HS-5 (cell line): ENCODE results near the gene CRAMP1.
"Not testable (repeated sequence)": the region's sequence is repeated elsewhere in the genome, so short reads cannot be mapped to it uniquely, and the experiment has no call there.

Source experiments
- DNase-seq: peaks from one replicate; pipeline ENCODE4 v3.0.0-alpha.2; 2012; ENCODE audit warnings: low read depth

CRAMP1 gene

DNA sequence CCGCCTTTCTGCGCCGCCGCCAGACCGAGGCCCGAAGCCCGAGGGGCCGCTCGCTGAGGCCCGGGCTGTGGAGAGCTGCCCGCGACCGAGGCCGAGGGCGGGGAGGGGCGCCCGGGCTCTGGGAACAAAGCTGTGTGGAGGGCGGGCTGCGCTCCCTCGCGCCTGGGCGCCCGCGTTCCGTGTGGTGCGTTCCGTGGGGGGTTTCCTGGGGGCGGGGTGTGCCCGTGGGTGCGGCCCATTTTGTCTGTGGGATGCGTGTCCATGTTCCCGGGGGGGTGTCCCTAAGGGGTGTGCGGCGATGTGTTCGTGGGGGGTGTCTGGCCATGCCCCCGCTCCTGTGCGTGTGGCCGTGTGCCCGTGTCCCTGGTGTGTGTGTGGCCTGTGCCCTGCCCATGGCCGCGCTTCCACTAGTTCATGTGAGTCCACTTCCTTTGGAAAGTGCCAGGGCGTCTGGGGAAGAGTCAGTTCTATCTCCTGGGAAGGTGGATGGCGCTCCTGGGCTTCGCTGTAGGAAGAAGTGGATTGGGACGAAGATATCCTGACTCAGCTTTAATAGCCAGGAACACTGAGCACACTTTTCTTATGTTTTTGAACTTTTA lies 66.4 kb downstream of the CRAMP1 start:
- no peak for DNase-seq

DNA sequence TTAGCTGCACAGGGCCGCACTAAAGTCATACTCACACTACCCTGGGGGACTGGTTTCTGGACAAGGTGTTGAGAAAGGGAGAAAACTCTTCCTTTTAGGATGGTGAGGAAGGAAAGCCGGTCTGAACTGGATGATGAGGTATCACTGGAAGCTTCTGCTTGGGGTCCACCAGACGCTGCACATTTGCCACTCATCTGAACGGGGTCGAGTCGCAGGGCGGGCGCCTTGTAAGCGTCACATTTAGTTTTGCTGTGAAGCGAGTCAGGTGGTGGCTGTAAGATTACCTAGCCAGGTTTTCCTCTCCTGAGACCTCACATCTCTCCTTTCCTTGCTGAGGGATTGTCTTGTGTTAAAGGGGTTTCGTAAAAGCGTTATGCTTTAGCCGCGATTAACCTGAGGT lies 68.2 kb downstream of the CRAMP1 start:
- DNase-seq: no peak

DNA sequence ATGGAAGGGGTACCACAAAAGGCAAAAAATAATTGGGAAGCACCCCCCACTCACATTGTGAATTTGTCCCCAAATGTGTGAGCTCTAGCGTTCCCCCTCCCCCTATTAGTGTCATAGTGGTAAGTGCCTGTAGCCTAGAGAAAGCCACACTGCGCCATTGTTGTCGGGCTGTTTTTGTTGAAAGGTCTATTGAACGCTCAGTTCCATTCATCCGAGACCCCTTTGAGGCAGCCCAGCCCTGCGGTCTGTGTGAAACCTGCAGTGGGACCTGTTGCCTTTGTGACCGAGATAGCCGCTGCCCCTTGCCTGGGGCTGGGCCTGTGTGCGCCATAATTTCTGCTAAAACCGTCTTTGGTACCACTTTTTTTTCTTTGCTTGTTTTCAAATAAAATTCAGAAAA lies 68.9 kb downstream of the CRAMP1 start:
- no peak for DNase-seq

DNA sequence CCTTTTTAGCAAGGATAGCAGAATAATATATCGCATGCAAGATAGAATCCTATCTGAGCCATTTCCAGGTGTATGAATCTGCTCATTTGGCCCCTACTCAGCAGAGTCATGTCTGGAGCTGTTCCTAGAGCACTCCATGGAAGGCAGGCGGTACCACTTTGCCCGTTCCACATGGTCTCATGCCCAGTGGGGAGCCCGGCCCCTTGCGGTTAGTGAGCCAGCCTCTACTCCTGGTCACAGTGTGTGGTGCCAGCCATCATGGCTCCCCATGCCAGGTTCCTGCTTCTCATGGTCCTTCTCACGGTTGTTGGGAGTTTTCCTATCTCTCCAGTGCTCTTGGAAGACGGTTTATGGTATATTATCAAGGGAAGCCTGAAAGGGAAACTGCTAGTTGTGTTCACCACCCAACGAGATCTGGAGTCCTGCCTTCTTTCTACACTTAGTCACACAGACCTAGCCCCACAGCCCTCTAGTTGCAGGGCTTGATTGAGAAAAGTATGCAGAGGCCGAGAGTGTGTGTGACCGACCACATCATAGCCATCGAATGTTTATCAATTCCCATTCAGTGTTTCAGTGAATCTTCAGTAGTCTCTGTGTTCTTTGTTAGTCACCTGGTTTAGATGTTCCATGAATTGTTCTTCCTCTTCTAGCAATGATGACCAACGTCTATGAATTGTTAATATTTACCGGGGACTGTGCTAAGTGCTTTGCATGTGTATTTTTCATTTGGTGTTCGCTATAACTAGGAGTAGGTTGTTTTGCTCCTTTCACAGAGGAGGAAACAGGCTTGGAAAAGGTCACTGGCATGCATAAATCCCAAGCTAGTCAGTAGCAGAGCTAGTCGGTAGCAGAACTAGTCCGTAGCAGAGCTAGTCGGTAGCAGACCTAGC lies 75.5 kb downstream of the CRAMP1 start:
- DNase-seq: no peak

DNA sequence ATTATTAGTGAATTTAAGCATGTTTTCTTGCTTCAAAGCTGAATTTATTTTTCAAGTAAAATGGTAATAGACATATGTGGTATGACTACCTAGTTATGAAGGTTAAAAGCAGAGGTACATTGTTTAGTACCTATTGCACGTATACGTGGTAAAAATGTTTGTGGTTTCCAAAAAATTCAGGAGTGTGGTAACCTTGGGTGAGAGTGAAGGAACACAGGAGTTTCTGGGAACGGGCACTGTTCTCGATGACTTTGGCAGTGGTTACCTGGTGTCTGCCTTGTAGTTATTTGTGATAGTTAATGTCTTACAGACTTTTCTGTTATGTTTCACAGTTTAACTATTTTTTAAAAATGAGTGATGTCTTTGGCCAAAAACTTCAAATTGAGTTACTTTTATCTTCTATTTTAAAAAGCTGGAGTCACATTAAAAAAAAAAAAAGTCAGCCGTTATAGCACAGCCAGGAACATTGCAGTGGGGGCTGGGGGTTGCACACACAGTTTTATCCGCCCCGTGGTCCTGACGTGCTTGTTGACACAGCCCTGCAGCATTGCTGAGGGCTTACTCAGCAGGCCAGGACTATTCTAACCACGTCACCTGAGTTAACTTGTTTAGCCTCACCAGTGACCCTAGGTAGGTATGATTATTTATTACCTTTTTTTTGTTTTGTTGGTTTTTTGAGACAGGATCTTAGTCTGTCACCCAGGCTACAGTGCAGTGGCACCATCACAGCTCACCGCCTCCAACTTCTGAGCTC lies 76.8 kb downstream of the CRAMP1 start:
- DNase-seq: no peak

DNA sequence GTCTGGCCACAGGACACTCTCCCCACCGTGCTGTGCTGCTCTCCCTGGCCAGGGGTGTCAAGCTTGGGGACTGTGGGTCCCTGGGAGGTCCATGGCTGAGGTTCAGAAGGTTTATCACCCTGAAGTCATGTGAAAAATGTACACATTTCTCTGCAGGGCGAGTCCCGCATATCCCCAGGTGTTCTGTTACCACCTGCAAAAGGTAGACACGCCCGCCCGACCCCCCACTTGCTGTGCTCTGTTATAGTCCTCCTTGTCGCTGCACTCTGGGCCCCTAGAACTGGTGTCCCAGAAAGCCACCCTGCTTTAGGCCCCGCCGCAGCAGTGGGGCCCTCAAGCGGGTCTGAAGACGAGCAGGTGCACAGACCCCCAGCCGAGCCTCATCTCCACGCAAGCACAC lies 77.7 kb downstream of the CRAMP1 start:
- DNase-seq: no peak

DNA sequence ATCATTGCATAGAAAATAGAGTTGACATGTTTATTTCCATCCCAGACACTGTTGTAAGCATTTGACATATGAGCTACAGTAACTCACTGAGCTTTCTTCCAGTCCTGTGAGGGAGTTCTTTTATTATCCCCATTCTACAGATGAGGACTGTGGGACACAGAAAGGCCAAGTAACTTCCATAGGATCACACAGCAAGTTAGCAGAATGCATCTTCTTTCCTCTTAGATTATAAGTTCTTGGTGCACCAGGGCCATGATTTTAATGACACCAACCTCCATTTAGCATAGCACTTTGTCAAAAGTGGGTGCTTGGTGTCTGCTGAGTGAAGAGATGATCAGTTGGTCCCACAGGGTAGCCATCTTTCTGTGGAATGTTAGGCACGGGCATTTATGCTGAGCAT lies 78.7 kb downstream of the CRAMP1 start:
- no peak for DNase-seq

DNA sequence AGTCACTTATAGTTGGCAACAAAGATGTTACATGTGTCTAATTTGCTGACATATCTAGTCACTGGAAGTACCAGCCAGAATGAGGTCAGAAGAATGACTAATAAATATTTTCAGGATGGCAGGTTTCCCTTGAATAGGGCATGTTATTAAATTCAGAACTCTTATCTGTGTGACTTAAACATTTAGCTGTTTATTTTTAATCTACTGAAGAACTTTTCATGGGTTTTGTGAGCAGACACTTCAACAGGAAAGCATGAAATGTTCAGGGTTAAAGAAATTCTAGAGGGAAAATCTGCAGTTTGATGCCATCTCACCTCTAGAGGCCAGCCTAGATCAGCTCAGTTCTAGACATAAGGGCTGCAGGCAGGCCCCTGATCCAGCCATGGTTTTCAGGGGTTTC lies 79.1 kb downstream of the CRAMP1 start:
- DNase-seq: no peak

DNA sequence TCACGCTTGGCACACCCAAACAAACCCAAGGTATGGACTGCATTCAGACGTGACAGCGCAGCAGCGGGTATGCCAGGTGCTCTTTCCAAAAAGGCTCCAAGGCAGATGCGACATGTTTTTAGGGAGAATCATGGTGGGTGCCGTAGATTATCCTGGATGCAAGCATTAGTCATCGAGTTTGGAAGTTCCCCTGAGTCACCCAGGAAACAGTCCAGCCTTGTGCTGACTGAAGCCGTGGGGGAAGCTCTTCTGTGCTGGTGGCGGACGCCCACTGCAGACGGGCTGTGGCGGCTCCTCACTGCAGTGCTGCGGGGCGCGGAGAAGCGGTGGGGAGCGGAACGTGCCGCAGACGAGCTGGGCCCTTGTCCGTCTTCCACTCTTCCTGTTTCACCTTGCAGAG lies 79.8 kb downstream of the CRAMP1 start:
- no peak for DNase-seq

DNA sequence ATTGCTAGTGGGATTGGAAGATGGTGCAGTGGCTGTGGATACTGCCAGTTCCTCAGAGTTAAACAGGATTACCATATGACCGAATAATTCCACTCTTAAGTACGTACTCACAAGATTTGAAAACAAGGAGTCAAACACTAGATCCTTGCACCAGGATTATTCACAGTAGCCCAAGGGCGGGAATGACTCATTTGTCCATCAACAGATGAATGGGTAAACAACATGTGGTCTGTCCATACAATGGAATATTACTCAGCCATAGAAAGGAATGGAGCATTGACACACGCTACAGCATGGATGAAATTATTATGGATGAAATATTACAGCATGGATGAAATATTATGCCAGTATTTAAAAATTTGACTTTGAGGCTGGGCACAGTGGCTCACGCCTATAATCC lies 84.7 kb downstream of the CRAMP1 start:
- no peak for DNase-seq

DNA sequence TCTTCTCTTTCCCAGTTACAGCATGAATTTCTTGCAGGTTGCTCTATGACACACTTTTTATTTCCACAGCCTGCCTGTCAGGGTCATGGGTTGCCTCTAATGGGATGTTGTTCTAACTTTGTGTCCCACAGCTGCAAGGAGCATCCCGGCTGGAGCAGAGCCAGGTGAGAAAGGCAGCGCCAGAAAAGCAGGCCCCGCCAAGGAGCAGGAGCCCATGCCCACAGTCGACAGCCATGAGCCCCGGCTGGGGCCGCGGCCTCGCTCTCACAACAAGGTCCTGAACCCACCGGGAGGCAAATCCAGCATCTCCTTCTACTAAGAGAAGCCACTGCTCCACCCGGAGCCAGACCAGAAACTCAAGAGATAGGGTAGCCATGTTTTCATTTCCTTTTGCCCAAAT lies 86.5 kb downstream of the CRAMP1 start:
- DNase-seq: no peak

DNA sequence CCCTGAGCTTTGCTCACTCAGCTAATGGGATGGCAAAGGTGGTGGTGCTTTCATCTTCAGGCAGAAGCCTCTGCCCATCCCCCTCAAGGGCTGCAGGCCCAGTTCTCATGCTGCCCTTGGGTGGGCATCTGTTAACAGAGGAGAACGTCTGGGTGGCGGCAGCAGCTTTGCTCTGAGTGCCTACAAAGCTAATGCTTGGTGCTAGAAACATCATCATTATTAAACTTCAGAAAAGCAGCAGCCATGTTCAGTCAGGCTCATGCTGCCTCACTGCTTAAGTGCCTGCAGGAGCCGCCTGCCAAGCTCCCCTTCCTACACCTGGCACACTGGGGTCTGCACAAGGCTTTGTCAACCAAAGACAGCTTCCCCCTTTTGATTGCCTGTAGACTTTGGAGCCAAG lies 88.1 kb downstream of the CRAMP1 start:
- no peak for DNase-seq

DNA sequence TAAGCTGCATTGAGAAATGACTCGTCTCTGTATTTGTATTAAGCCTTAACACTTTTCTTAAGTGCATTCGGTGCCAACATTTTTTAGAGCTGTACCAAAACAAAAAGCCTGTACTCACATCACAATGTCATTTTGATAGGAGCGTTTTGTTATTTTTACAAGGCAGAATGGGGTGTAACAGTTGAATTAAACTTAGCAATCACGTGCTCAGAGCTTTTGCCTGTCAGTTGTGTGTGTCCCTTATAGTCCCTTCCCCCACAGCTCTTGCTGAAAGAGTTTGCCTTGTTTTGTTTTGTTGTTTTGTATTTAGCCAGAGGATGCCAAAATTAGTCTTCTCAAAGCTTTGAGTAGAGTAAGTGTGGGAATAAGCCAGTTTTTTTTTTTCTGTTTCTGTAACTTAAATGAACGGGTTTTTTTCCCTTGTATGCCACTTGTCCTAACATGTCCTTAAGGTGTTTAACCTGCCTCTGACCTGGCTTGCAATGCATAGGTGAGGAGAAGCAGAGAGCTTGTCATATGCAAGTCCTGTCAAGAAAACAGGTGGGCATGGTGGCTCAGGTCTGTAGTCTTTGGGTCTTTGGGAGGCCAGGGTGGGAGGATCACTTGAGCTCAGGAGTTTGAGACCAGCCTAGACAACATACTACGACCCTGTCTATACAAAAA lies 89.2 kb downstream of the CRAMP1 start:
- no peak for DNase-seq

DNA sequence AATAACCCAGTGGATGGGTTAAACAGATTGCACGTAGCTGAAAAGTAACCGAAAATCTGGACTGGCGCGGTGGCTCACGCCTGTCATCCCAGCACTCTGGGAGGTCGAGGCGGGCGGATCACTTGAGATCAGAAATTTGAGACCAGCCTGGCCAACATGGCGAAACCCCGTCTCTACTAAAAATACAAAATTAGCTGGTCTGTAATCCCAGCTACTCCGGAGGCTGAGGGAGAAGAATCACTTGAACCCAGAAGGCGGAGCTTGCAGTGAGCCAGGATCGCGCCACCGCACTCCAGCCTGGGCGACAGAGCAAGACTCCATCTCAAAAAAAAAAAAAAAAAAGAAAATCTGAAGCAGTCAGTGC lies 93.1 kb downstream of the CRAMP1 start:
- DNase-seq: not testable (repeated sequence)

DNA sequence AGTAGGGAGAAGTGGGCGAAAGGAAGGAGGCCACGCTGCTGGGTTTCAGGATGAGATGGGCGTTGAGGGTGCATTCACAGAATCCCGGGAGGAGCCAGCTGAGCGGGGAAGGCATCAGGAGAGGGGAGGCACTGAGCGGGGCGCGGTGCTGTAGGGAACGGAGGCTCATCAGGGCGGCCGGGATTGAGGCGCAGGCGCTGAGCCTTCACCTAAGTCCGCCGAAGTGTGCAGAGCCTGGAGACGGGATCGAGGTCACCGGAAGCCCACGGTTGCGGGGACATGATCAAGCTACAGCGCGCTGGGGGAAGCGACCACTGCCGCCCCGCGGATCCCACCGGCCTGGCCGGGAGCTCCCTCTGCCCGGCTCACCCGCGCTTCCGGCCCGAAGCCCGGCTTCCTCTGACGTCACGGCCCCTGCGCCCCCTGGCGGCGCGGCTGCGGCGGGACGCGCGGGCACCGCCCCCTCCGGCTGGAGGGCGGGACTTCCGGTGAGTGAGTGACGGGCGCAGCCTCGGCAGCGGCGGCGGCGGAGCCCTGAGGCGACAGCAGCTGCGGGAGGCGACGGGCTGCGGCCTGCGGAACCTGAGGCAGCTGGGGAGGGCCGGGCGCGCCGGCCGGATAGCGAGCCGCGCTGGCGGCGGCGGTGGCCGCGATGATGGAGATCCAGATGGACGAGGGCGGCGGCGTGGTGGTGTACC lies 93.7 kb downstream of the CRAMP1 start, which contains the start of gene MAPK8IP3:
MAPK8IP3 (plus strand) TSS at position 508 of the 698 bp plus-strand sequence; CDS start at position 653, 145 bp downstream.
- peak; percentile 62 for DNase-seq

DNA sequence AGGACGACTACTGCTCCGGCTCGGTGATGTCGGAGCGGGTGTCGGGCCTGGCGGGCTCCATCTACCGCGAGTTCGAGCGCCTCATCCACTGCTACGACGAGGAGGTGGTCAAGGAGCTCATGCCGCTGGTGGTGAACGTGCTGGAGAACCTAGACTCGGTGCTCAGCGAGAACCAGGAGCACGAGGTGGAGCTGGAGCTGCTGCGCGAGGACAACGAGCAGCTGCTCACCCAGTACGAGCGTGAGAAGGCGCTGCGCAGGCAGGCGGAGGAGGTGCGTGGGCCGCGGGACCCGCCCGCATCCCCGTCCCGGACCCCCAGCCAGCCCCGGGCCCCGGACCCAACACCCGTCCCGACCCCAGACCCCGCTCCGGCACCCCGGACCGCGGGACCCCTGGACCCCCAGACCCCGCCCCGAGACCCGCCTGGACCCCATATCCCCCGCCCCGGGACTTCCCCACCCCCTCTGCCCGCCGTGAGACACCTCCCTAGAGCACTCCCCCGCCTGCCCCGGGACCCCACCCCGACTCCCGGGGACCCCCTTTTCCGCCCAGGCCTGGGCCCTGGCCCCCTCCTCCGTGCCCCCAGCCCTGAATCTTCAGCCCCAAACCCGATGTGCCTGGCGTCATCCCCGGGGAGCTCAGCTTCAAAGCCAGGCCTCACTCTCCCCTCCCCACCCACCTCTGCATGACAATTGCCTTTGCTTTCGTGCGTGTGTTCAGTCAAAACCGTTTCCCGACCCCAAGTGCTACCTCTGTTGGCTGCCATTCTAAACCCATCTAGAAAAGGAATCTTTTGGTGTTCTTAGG lies 94.4 kb downstream of the CRAMP1 start:
- no peak for DNase-seq

DNA sequence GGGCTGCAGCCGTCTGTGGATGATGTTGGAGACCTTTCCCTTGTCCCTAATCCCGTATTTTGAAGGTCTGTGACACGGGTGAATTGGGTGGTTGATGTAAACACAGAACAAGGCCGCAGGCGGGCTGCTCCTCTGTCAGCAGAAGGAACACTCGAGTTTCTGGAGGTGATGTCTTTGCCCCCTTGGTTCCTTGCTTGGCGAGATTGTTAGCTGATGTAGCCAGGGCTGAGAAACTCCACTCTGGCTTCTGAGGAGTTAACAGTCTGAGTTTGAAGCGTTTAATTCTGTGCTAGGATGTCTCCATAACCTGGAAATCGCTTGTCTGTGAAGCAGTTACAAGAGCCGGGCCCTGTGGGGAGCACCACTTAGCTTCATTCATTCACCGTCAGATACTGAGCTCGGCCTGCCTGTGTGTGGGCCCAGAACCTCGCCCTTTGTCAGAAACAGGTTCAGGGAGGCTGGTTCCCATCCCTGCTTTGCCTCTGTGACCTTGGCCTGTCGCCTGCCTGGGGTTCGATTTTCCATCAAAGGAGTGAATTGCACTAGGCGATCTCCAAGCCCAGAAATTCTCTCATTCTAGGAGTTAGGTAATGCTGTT lies 95.1 kb downstream of the CRAMP1 start:
- DNase-seq: no peak

DNA sequence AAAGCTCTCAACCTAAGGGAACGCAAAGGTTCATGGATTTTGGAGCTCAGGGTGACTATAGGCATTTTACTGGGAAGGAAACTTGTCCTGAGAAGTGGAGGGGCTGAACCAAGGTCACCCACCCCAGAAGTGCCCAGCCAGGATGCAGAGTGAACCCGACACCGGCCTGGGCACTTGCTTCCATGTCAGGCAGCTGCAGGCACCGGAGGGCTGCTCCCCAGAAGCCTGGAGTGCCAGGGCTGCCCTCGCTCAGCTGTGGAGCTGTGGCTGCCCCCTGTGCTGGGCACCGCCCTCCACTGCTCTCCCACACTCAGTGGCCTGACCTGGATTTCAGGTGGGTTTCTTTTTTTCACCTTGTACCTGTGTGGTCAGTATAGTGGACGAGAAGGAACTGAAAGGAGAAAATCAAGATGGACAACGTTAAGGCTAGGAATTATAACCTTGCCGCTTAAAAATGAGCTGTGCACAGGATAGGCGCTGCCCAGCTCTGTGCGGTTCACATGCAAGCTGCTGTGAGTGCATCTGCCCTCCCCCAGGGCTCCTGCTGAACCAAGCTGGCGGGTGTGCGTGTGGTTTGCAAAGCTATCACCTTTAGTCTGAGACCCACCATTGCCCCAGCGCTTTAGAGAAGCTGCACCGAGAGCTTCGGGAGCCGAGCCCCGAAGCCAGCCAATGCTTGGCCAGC lies 96.1 kb downstream of the CRAMP1 start:
- DNase-seq: no peak

DNA sequence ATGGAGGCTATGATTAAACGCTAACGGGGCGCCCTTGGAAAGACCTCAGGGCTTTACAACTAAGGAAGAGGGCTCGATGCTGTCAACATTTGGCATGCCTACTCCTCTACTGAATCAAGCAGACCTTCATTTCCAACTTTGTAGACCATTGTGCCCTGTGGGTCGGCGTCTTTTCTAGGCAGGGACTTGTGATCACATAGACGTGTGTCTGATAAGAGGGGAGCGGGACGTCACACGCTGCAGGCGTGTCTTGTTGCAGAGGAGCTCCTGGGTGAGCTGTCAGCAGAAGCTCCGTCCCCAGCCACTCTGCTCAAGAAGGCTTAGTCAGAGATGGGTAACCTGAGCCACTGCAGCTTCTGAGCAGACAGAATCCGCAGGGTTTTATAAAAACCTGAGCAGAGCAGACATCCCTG lies 96.6 kb downstream of the CRAMP1 start:
- no peak for DNase-seq

DNA sequence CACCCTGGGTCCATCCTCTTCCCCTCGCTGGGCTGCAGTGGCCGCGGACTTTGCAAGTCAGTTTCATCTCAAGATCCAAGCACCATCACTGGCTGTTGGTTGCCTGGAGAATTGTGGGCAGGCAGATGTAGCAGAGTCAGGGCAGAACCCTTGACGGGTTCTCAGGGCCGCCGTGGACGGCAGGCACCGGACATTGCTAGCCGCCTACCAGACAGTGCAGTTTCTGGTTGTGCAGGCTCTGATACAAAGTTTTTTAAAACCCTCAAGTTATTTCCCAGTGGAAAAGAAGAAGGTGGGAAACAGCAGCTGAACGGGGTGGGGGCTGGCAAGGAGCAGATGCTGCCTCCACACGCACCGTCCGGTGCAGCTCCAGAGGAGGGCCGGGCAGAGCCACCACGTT lies 97.2 kb downstream of the CRAMP1 start:
- DNase-seq: no peak
